ENCODE data around the gene CDH13.

The CDH13 gene

GRCh38 chr16:83070416-83071209, 443.8 kb downstream of the CDH13 start:
- DNase-seq, result no peak

GRCh38 chr16:83075956-83076355, 449.2 kb downstream of the CDH13 start:
- no peak for DNase-seq

GRCh38 chr16:83083361-83083760, 456.6 kb downstream of the CDH13 start:
- no peak for DNase-seq

- no peak for DNase-seq
These were observed 458.9 kb downstream of the CDH13 start for GRCh38 chr16:83085660-83086059.

- DNase-seq, result no peak
These were observed 469.3 kb downstream of the CDH13 start for GRCh38 chr16:83095941-83096692.

- DNase-seq, result no peak
These were observed 471.8 kb downstream of the CDH13 start for GRCh38 chr16:83098536-83098935.

GRCh38 chr16:83100679-83101078, 473.9 kb downstream of the CDH13 start:
- no peak for DNase-seq

GRCh38 chr16:83102336-83102735, 475.6 kb downstream of the CDH13 start:
- no peak for DNase-seq

- DNase-seq, result no peak
These were observed 478.7 kb downstream of the CDH13 start for GRCh38 chr16:83105279-83106077.

- DNase-seq, result no peak
These were observed 482.8 kb downstream of the CDH13 start for GRCh38 chr16:83109490-83110125.

- DNase-seq, result no peak
These were observed 483.5 kb downstream of the CDH13 start for GRCh38 chr16:83110269-83110668.

- no peak for DNase-seq
These were observed 486.5 kb downstream of the CDH13 start for GRCh38 chr16:83113317-83113716.

GRCh38 chr16:83113811-83114210, 487.0 kb downstream of the CDH13 start:
- no peak for DNase-seq

GRCh38 chr16:83115491-83116232, 488.9 kb downstream of the CDH13 start:
- no peak for DNase-seq

GRCh38 chr16:83116274-83116892, 489.6 kb downstream of the CDH13 start:
- DNase-seq, result no peak

GRCh38 chr16:83117810-83118209, 491.0 kb downstream of the CDH13 start:
- no peak for DNase-seq

- no peak for DNase-seq
These were observed 491.6 kb downstream of the CDH13 start for GRCh38 chr16:83118365-83118764.

GRCh38 chr16:83125999-83126568, 499.3 kb downstream of the CDH13 start:
- DNase-seq, result no peak

- no peak for DNase-seq
These were observed 501.3 kb downstream of the CDH13 start for GRCh38 chr16:83128041-83128440.

- no peak for DNase-seq
These were observed 503.3 kb downstream of the CDH13 start for GRCh38 chr16:83130039-83130438.

GRCh38 chr16:83134638-83135037, 507.9 kb downstream of the CDH13 start:
- DNase-seq, result no peak
